Measurements from ENCODE around the gene NQO2. TPM values are rescaled to one million over a fixed set of nuclear protein-coding genes. Genes with fewer than 3 reads are reported as not detected.
A peak's percentile ranks its signal among the peaks of the same experiment; 100 is the strongest.

The NQO2 gene
- total and polyA plus RNA-seq, 2 of the 13 experiments (the other 11 are each of a cell fraction or from before 2014, with no cell fraction given) = 32.2 to 56.5 TPM

- TF ChIP-seq ZNF44 (CRISPR knock-in tag; IDR thresholded peaks at IDR 0.05) (0 out of 2 replicates have a peak, but pooled peaks have one; percentile 66), MTF2 (CRISPR knock-in tag; IDR thresholded peaks at IDR 0.05; ENCODE audit: borderline replicate concordance) (peak; percentile 83; the same call in 1 of the 2 replicates), ZNF468 (CRISPR knock-in tag; IDR thresholded peaks at IDR 0.05) (no peak), SPEN (CRISPR knock-in tag; IDR thresholded peaks at IDR 0.05; ENCODE audit: low read depth) (peak; percentile 81), ZNF546 (CRISPR knock-in tag; conservative IDR thresholded peaks at IDR 0.05) (peak; percentile 56), ZNF337 (CRISPR knock-in tag; IDR thresholded peaks at IDR 0.05; ENCODE audit: borderline replicate concordance, low read depth) (peak; percentile 83; the same call in 1 of the 2 replicates), NR2F2 (IDR thresholded peaks at IDR 0.05; ENCODE audit: borderline replicate concordance, low read depth) (no peak; the same call in 1 of the 2 replicates), ZBTB20 (CRISPR knock-in tag; IDR thresholded peaks at IDR 0.05; ENCODE audit: borderline replicate concordance, low read depth) (peak; percentile 76; the same call in 1 of the 2 replicates), ZNF572 (CRISPR knock-in tag; IDR thresholded peaks at IDR 0.05) (peak; percentile 41; the same call in 1 of the 2 replicates), EP300 (IDR thresholded peaks at IDR 0.05; ENCODE audit: low read depth in 2 of 2, low read length in 2 of 2) (no peak; a peak in 1 of 4 replicates), EP300 (CRISPR knock-in tag; IDR thresholded peaks at IDR 0.05; ENCODE audit: borderline replicate concordance) (no peak; the same call in 1 of the 2 replicates), SIX1 (CRISPR knock-in tag; IDR thresholded peaks at IDR 0.05; ENCODE audit: borderline replicate concordance) (no peak; the same call in 1 of the 2 replicates), ZSCAN9 (CRISPR knock-in tag; IDR thresholded peaks at IDR 0.05; ENCODE audit: borderline replicate concordance) (peak; percentile 41; the same call in 1 of the 2 replicates), HOXA7 (CRISPR knock-in tag; IDR thresholded peaks at IDR 0.05) (0 out of 2 replicates have a peak, but pooled peaks have one; percentile 66), ZNF34 (CRISPR knock-in tag; IDR thresholded peaks at IDR 0.05; ENCODE audit: borderline replicate concordance) (peak; percentile 50; the same call in 1 of the 2 replicates), BCL6 (CRISPR knock-in tag; IDR thresholded peaks at IDR 0.05) (0 out of 2 replicates have a peak, but pooled peaks have one; percentile 21), ZNF253 (CRISPR knock-in tag; IDR thresholded peaks at IDR 0.05; ENCODE audit: borderline replicate concordance) (no peak), ZNF451 (CRISPR knock-in tag; IDR thresholded peaks at IDR 0.05) (peak; percentile 37; the same call in 1 of the 2 replicates), SATB2 (CRISPR knock-in tag; IDR thresholded peaks at IDR 0.05) (no peak; the same call in 1 of the 2 replicates), ZNF644 (CRISPR knock-in tag; IDR thresholded peaks at IDR 0.05; ENCODE audit: low read depth) (no peak), ZFP1 (CRISPR knock-in tag; IDR thresholded peaks at IDR 0.05) (no peak), ZFAT (CRISPR knock-in tag; conservative IDR thresholded peaks at IDR 0.05) (no peak), YY1 (IDR thresholded peaks at IDR 0.05; ENCODE audit: insufficient read depth, insufficient replicate concordance, low read depth, low read length) (peak; percentile 87), HOXA9 (CRISPR knock-in tag; IDR thresholded peaks at IDR 0.05; ENCODE audit: borderline replicate concordance) (0 out of 2 replicates have a peak, but pooled peaks have one; percentile 62), ZNF160 (CRISPR knock-in tag; IDR thresholded peaks at IDR 0.05) (no peak; the same call in 1 of the 2 replicates)
- TF ChIP-seq, protein P1, sequence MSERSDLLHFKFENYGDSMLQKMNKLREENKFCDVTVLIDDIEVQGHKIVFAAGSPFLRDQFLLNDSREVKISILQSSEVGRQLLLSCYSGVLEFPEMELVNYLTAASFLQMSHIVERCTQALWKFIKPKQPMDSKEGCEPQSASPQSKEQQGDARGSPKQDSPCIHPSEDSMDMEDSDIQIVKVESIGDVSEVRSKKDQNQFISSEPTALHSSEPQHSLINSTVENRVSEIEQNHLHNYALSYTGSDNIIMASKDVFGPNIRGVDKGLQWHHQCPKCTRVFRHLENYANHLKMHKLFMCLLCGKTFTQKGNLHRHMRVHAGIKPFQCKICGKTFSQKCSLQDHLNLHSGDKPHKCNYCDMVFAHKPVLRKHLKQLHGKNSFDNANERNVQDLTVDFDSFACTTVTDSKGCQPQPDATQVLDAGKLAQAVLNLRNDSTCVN (CRISPR knock-in tag; IDR thresholded peaks at IDR 0.05; ENCODE audit: borderline replicate concordance) = no peak
- TF ChIP-seq, protein P2, sequence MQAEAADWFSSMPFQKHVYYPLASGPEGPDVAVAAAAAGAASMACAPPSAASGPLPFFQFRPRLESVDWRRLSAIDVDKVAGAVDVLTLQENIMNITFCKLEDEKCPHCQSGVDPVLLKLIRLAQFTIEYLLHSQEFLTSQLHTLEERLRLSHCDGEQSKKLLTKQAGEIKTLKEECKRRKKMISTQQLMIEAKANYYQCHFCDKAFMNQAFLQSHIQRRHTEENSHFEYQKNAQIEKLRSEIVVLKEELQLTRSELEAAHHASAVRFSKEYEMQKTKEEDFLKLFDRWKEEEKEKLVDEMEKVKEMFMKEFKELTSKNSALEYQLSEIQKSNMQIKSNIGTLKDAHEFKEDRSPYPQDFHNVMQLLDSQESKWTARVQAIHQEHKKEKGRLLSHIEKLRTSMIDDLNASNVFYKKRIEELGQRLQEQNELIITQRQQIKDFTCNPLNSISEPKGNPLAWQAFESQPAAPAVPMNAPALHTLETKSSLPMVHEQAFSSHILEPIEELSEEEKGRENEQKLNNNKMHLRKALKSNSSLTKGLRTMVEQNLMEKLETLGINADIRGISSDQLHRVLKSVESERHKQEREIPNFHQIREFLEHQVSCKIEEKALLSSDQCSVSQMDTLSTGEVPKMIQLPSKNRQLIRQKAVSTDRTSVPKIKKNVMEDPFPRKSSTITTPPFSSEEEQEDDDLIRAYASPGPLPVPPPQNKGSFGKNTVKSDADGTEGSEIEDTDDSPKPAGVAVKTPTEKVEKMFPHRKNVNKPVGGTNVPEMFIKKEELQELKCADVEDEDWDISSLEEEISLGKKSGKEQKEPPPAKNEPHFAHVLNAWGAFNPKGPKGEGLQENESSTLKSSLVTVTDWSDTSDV (CRISPR knock-in tag; IDR thresholded peaks at IDR 0.05) = peak; percentile 17; the same call in 1 of the 2 replicates
Observed at GRCh38 chr6:3068329-3069214, 68.9 kb downstream of the NQO2 start, which contains the start of gene RIPK1 (continued).
